Measurements from ENCODE around the gene CASKIN2.

CASKIN2 gene

DNA sequence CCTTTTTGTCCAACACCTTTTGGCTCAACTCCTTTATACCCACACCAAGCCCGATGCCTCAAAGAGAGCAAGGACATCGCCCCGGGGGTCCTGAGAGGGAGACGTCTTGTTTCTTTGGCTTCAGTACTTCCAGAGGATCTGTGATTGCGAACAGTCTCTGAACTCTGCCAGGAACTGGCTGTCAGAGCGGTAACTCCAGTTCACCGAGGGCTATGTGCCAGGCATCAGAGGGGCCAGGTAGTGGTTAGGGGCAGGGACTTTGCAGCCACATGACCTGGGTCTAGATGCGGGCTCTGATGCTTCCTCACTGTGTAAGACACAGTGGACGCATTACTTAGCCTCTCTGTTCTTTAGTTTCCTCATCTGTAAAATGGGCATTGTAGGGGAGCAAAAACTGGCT lies 31.8 kb upstream of the CASKIN2 start:
- Histone ChIP-seq H3K4ac (ENCODE audit: low read depth, low read length) (no peak overlapping the region), H3K79me2 (ENCODE audit: control insufficient read depth, insufficient read depth, low read length, poor library complexity) (no peaks in the 10 kb centered on the region), H4K8ac (ENCODE audit: low read depth, low read length) (no peak overlapping the region), H2AK5ac (ENCODE audit: low read length) (no peak overlapping the region), H3K4me1 (ENCODE audit: control insufficient read depth in 1 of 2, insufficient read depth in 2 of 2, low read length in 2 of 2) (peaks cover 21 to 51% of the 10 kb centered on the region in 2 experiments), H4K12ac (ENCODE audit: low read depth, low read length) (no peak overlapping the region), H4K91ac (ENCODE audit: low read depth, low read length) (no peak overlapping the region), H3K18ac (ENCODE audit: low read length) (no peak overlapping the region), H3K4me3 (ENCODE audit: low read depth, low read length) (no peak overlapping the region), H2BK5ac (ENCODE audit: low read depth, low read length, poor library complexity) (no peak overlapping the region), H3K27me3 (ENCODE audit: insufficient read depth, low read length) (no peaks in the 10 kb centered on the region), H3K27ac (ENCODE audit: low read depth, low read length) (no peak overlapping the region), H3K14ac (ENCODE audit: low read length) (no peak overlapping the region), H3K9ac (ENCODE audit: low read length) (no peak overlapping the region), H2AFZ (ENCODE audit: insufficient read depth, low read length, poor library complexity) (no peak overlapping the region), H3K23ac (ENCODE audit: low read length) (no peak overlapping the region), H3K4me2 (ENCODE audit: low read length) (no peak overlapping the region), H2BK120ac (ENCODE audit: insufficient read depth, low read length, poor library complexity) (no peak overlapping the region), H3K36me3 (ENCODE audit: control insufficient read depth in 1 of 2, insufficient read depth in 2 of 2, low read length in 2 of 2) (peaks cover 0 to 2% of the 10 kb centered on the region in 2 experiments), H3K79me1 (ENCODE audit: low read length) (peaks cover 9% of the 10 kb centered on the region), H3K9me3 (ENCODE audit: insufficient read depth, low read depth, low read length) (no peaks in the 10 kb centered on the region), H2BK12ac (ENCODE audit: low read length) (no peak overlapping the region)
- DNase-seq = peak in 1 of 2 donors; percentile 36
- no CpG with 5 or more reads among the region's 9 CpGs for WGBS (ENCODE audit: extremely low coverage, insufficient coverage, insufficient read length)

DNA sequence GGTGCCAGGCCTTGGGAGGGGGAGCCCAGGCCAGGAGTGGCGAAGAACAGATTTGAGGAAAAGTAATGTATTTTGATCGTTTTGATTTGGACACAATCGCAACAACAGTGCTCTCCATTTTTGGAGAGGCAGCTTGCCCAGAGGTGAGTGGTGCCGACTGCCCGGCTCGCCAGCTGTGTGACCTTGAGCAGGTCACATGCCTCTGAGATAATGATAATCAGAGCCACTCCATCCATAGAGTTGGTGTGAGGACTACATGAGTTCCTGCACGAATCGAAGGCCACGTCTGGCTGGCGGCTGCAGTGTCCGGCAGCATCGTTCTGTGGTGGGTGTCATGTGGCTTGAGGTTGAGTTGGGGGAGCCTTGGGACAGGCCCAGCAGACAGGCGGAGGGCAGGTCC lies 30.8 kb upstream of the CASKIN2 start:
- Histone ChIP-seq H3K4ac (ENCODE audit: low read depth, low read length) (no peak overlapping the region), H4K8ac (ENCODE audit: low read depth, low read length) (no peak overlapping the region), H3K23ac (ENCODE audit: low read length) (no peak overlapping the region), H3K4me3 (ENCODE audit: low read depth, low read length) (no peak overlapping the region), H3K4me2 (ENCODE audit: low read length) (no peak overlapping the region), H2BK12ac (ENCODE audit: low read length) (no peak overlapping the region), H3K18ac (ENCODE audit: low read length) (no peak overlapping the region), H2AFZ (ENCODE audit: insufficient read depth, low read length, poor library complexity) (no peak overlapping the region), H3K79me2 (ENCODE audit: control insufficient read depth, insufficient read depth, low read length, poor library complexity) (no peaks in the 10 kb centered on the region), H3K27me3 (ENCODE audit: insufficient read depth, low read length) (no peaks in the 10 kb centered on the region), H3K36me3 (ENCODE audit: control insufficient read depth in 1 of 2, insufficient read depth in 2 of 2, low read length in 2 of 2) (no peaks in the 10 kb centered on the region), H4K12ac (ENCODE audit: low read depth, low read length) (no peak overlapping the region), H3K4me1 (ENCODE audit: control insufficient read depth in 1 of 2, insufficient read depth in 2 of 2, low read length in 2 of 2) (peaks cover 19 to 51% of the 10 kb centered on the region in 2 experiments), H4K91ac (ENCODE audit: low read depth, low read length) (no peak overlapping the region), H2BK5ac (ENCODE audit: low read depth, low read length, poor library complexity) (no peak overlapping the region), H3K9ac (ENCODE audit: low read length) (no peak overlapping the region), H3K14ac (ENCODE audit: low read length) (no peak overlapping the region), H2BK120ac (ENCODE audit: insufficient read depth, low read length, poor library complexity) (no peak overlapping the region), H2AK5ac (ENCODE audit: low read length) (no peak overlapping the region), H3K27ac (ENCODE audit: low read depth, low read length) (no peak overlapping the region), H3K9me3 (ENCODE audit: insufficient read depth, low read depth, low read length) (no peaks in the 10 kb centered on the region), H3K79me1 (ENCODE audit: low read length) (peaks cover 7% of the 10 kb centered on the region)
- DNase-seq = no peak
- WGBS (ENCODE audit: extremely low coverage, insufficient coverage, insufficient read length) = no CpG with 5 or more reads among the region's 13 CpGs

DNA sequence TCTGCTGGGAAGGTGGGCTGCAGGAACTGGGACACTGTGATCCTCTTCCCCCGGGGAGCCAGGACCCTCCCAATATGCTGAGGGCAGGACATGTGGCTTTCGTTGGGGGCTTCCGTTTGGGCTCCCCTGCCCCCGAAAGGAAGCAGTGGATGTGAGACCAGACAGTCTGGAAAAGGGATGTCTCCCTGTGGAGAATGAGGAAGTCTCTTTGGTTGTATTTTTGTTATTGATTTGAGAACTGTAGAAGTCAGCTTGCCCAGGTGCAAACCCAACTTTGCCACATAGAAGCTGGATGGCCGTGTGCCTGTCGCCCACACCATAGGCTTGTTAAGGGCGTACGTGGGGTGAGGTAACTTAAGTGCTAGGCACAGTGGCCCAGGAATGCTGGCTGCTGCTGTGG lies 28.9 kb upstream of the CASKIN2 start:
- Histone ChIP-seq H2AK5ac (ENCODE audit: low read length) (no peak overlapping the region), H2BK12ac (ENCODE audit: low read length) (no peak overlapping the region), H3K27ac (ENCODE audit: low read depth, low read length) (no peak overlapping the region), H4K8ac (ENCODE audit: low read depth, low read length) (no peak overlapping the region), H2AFZ (ENCODE audit: insufficient read depth, low read length, poor library complexity) (no peak overlapping the region), H3K4me1 (ENCODE audit: control insufficient read depth in 1 of 2, insufficient read depth in 2 of 2, low read length in 2 of 2) (peaks cover 21 to 49% of the 10 kb centered on the region in 2 experiments), H2BK5ac (ENCODE audit: low read depth, low read length, poor library complexity) (no peak overlapping the region), H3K79me2 (ENCODE audit: control insufficient read depth, insufficient read depth, low read length, poor library complexity) (no peaks in the 10 kb centered on the region), H3K14ac (ENCODE audit: low read length) (no peak overlapping the region), H4K12ac (ENCODE audit: low read depth, low read length) (no peak overlapping the region), H3K18ac (ENCODE audit: low read length) (no peak overlapping the region), H3K4me3 (ENCODE audit: low read depth, low read length) (no peak overlapping the region), H3K9me3 (ENCODE audit: insufficient read depth, low read depth, low read length) (peaks cover 2% of the 10 kb centered on the region), H3K4ac (ENCODE audit: low read depth, low read length) (no peak overlapping the region), H3K23ac (ENCODE audit: low read length) (no peak overlapping the region), H3K9ac (ENCODE audit: low read length) (no peak overlapping the region), H3K36me3 (ENCODE audit: control insufficient read depth in 1 of 2, insufficient read depth in 2 of 2, low read length in 2 of 2) (peaks cover 0 to 2% of the 10 kb centered on the region in 2 experiments), H3K27me3 (ENCODE audit: insufficient read depth, low read length) (no peaks in the 10 kb centered on the region), H4K91ac (ENCODE audit: low read depth, low read length) (peak overlapping the region; percentile 1), H3K79me1 (ENCODE audit: low read length) (peaks cover 7% of the 10 kb centered on the region), H2BK120ac (ENCODE audit: insufficient read depth, low read length, poor library complexity) (no peak overlapping the region), H3K4me2 (ENCODE audit: low read length) (no peak overlapping the region)
- no CpG with 5 or more reads among the region's 8 CpGs for WGBS (ENCODE audit: extremely low coverage, insufficient coverage, insufficient read length)
- DNase-seq = no peak

DNA sequence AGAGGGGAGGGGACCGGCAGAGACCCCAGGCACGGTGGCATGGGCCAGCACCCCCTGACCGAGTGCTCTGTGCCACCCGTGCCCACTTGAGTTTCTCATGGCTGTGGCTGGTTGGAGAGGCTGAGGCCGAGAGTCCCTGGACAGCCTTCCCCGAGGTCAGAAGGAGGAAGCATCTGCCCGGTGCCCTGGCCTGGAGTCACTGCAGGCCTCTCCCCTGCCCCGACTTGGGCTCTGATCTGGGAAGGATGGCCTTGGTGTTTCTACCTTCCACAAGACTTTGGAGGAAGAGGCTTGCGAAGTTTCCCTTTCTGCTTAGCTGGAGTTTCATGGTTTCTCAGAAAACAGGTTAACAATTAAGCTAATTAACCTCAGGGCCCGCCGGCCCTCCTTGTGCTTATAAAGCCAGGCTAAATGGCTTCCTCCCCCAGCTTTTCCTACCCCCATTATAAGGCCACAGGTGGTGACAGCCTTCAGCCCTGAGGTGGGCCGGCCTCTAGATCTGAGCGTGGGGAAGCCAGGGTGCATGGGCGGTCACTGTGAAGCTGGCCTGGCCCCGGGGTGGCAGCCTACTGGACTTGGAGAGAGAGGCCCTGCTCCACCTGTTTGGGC lies 27.5 kb upstream of the CASKIN2 start:
- H3K9me3 ChIP-seq (ENCODE audit: insufficient read depth, low read depth, low read length) = peaks cover 2% of the 10 kb centered on the region
- H4K91ac ChIP-seq (ENCODE audit: low read depth, low read length) = no peak overlapping the region
- WGBS (ENCODE audit: extremely low coverage, insufficient coverage, insufficient read length) = no CpG with 5 or more reads among the region's 15 CpGs
- H2BK12ac ChIP-seq (ENCODE audit: low read length) = no peak overlapping the region
- H3K9ac ChIP-seq (ENCODE audit: low read length) = no peak overlapping the region
- peaks cover 5% of the 10 kb centered on the region for H3K79me1 ChIP-seq (ENCODE audit: low read length)
- H4K8ac ChIP-seq (ENCODE audit: low read depth, low read length) = no peak overlapping the region
- peaks cover 0 to 2% of the 10 kb centered on the region in 2 experiments for H3K36me3 ChIP-seq (ENCODE audit: control insufficient read depth in 1 of 2, insufficient read depth in 2 of 2, low read length in 2 of 2)
- no peak overlapping the region for H2AFZ ChIP-seq (ENCODE audit: insufficient read depth, low read length, poor library complexity)
- no peak overlapping the region for H2BK5ac ChIP-seq (ENCODE audit: low read depth, low read length, poor library complexity)
- DNase-seq = no peak
- H3K4ac ChIP-seq (ENCODE audit: low read depth, low read length) = no peak overlapping the region
- H3K79me2 ChIP-seq (ENCODE audit: control insufficient read depth, insufficient read depth, low read length, poor library complexity) = no peaks in the 10 kb centered on the region
- H3K18ac ChIP-seq (ENCODE audit: low read length) = peak overlapping the region; percentile 15
- H3K14ac ChIP-seq (ENCODE audit: low read length) = no peak overlapping the region
- H3K27ac ChIP-seq (ENCODE audit: low read depth, low read length) = no peak overlapping the region
- no peak overlapping the region for H3K23ac ChIP-seq (ENCODE audit: low read length)
- no peak overlapping the region for H2AK5ac ChIP-seq (ENCODE audit: low read length)
- no peak overlapping the region for H2BK120ac ChIP-seq (ENCODE audit: insufficient read depth, low read length, poor library complexity)
- H4K12ac ChIP-seq (ENCODE audit: low read depth, low read length) = no peak overlapping the region
- no peaks in the 10 kb centered on the region for H3K27me3 ChIP-seq (ENCODE audit: insufficient read depth, low read length)
- H3K4me1 ChIP-seq (ENCODE audit: control insufficient read depth in 1 of 2, insufficient read depth in 2 of 2, low read length in 2 of 2) = peaks cover 16 to 44% of the 10 kb centered on the region in 2 experiments
- no peak overlapping the region for H3K4me3 ChIP-seq (ENCODE audit: low read depth, low read length)
- H3K4me2 ChIP-seq (ENCODE audit: low read length) = no peak overlapping the region
